VCaP (cell line): ENCODE data around the gene MEIOSIN.
A peak's percentile ranks its signal among the peaks of the same experiment; 100 is the strongest.

Experiments used
- H3K27ac ChIP-seq: fragments of 450-650 bp; 2 replicates; pipeline ENCODE4 v1.5.1; 2017
- CTCF ChIP-seq: fragments of 450-650 bp; conservative IDR thresholded peaks from 2 replicates; pipeline ENCODE4 v1.5.1; 2017; ENCODE audit warnings: mild to moderate bottlenecking, moderate library complexity

The MEIOSIN gene

GRCh38 chr19:45767881-45768654, 34.8 kb downstream of the MEIOSIN start:
- no peak for TF ChIP-seq CTCF
- peak overlapping the region; percentile 81 for H3K27ac ChIP-seq

DNA sequence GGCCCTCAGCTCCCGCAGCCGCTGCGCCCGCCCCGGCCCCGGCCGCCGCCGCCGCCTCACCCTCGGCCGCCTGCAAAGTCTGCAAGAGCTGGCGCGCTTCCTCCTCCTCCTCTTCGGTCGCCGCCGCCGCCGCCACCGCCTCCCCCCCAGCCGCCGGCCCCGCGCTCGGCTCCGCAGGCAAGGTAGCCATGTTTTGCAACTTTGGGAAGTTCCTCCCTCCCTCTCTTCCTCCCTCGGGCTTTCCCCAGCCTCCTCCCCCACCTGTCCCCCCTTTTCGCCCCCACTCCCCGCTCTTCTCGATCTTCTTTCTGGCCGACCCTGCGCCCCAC, 35.4 kb downstream of the MEIOSIN start:
- TF ChIP-seq CTCF = no peak
- peak overlapping the region; percentile 81 for H3K27ac ChIP-seq

DNA sequence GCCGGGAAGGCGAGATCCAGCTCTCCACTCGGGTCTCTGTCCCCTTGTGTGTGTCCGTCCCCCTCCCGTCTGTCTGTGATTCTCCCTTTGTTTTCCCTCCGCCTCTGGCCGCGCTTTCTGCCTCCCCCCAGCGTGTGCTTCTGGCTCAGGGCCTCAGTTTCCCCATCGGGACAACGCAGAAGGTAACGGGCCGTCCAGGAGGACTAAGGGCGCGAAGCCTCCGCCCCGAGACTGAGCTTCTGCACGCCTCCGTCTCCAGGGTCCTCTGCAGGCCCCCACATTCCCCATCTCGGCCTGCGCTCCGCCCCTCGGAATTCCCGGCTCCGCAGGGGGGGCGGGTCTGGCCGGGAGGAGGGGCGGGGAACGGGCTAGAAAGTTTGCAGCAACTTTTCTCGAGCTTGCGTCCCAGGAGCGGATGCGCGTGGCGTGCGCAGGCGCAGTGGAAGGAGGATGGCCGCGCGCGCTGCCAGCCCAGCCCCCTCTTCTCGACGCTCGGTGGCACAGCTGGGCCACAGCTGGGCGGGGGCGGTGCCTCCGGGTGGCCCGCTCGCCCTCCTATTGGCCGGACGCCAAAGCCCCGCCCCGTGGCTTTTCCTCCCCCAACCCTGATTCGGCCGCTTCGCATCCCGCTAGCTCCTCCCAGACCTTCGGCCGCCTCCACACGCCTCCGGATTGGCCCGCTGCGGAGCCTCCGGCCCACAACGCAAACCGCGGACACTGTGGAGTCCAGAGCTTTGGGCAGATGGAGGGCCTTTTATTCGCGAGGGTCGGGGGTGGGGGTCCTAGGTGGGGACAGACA, 35.9 kb downstream of the MEIOSIN start, which contains the start of gene SIX5:
TSS of gene SIX5 (minus strand) at position 269 of the 799 bp plus-strand sequence. CDS start 408 bp downstream, outside the sequence.
- H3K27ac ChIP-seq = peak within 1 kb of the TSS; percentile 81
- TF ChIP-seq CTCF = no peak

DNA sequence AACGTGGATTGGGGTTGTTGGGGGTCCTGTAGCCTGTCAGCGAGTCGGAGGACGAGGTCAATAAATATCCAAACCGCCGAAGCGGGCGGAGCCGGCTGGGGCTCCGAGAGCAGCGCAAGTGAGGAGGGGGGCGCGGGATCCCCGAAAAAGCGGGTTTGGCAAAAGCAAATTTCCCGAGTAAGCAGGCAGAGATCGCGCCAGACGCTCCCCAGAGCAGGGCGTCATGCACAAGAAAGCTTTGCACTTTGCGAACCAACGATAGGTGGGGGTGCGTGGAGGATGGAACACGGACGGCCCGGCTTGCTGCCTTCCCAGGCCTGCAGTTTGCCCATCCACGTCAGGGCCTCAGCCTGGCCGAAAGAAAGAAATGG, 36.6 kb downstream of the MEIOSIN start:
- TF ChIP-seq CTCF = no peak
- peak overlapping the region; percentile 81 for H3K27ac ChIP-seq

GRCh38 chr19:45770192-45771101, 37.2 kb downstream of the MEIOSIN start:
- H3K27ac ChIP-seq = peak overlapping the region; percentile 81
- TF ChIP-seq CTCF = peak; percentile 95

GRCh38 chr19:45771311-45771933, 38.2 kb downstream of the MEIOSIN start:
- no peak for TF ChIP-seq CTCF
- H3K27ac ChIP-seq = peak overlapping the region; percentile 81
